KOPT-K1 (cell line): Measurements from ENCODE around the gene PTPRC.

Source experiments
- H3K27ac ChIP-seq: fragments of 200-600 bp; sonication (generic); 2 replicates; pipeline ENCODE4 v1.5.1; 2016; ENCODE audit warnings: antibody characterized with exemption, mild to moderate bottlenecking, low read depth, low read length; ENCODE audit not compliant: poor library complexity, severe bottlenecking
- H3K36me3 ChIP-seq: fragments of 200-600 bp; sonication (generic); 2 replicates; pipeline ENCODE4 v1.5.1; 2017; ENCODE audit warnings: antibody characterized with exemption, mild to moderate bottlenecking, low read length, moderate library complexity; ENCODE audit not compliant: insufficient read depth
- H3K9me3 ChIP-seq: fragments of 200-600 bp; sonication (generic); 2 replicates; pipeline ENCODE4 v1.5.1; 2017; ENCODE audit warnings: antibody characterized with exemption, low read length, mild to moderate bottlenecking; ENCODE audit not compliant: insufficient read depth, poor library complexity, severe bottlenecking

The PTPRC gene

GRCh38 chr1:198667186-198667585 lies 28.3 kb downstream of the PTPRC start:
- Histone ChIP-seq H3K27ac (peak overlapping the region; percentile 68), H3K9me3 (no peaks in the 10 kb centered on the region), H3K36me3 (peaks cover 11% of the 10 kb centered on the region)

DNA sequence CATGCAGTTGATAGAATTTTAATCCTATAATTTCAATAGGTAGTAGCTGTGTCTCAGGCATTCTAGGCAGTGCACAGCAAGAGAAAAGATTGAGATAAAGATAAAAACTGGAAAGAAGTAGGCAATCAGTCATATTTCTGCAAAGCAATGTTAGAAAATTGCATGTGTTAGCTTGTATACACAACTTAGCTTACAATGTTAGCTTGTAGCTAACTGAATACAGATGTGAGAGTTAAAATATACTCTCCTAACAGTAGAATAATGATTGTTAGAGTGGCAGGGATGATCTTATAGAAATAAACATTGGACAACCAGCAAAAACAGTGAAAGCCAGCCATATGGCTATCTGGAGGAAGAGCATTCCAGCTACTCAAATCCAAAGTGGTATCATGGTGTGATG lies 29.0 kb downstream of the PTPRC start:
- Histone ChIP-seq H3K9me3 (no peaks in the 10 kb centered on the region), H3K27ac (peak overlapping the region; percentile 68), H3K36me3 (peaks cover 8% of the 10 kb centered on the region)

GRCh38 chr1:198669023-198669698 lies 30.3 kb downstream of the PTPRC start:
- Histone ChIP-seq H3K36me3 (peaks cover 6% of the 10 kb centered on the region), H3K27ac (peak overlapping the region; percentile 68), H3K9me3 (no peaks in the 10 kb centered on the region)

GRCh38 chr1:198669771-198670170 lies 30.9 kb downstream of the PTPRC start:
- no peaks in the 10 kb centered on the region for H3K9me3 ChIP-seq
- peaks cover 6% of the 10 kb centered on the region for H3K36me3 ChIP-seq
- H3K27ac ChIP-seq, result peak overlapping the region; percentile 68

DNA sequence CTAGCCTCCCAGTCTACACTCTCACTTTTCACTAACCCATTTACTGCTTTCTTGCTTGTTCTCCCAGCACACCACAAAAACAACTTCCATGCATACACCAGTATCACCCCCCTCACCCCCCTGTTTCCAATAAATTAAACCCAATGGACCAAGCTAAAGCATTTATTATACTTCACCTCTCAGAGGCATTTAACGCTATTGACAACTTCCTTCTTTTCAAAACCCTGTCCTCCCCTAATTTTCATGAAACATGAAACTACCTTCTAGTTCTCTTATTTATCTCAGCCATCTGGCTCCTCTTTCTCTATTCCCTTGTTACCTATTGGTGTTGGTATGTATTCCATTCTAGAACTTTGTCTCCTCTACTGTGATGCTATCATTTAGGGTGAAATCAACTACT lies 32.3 kb downstream of the PTPRC start:
- H3K9me3 ChIP-seq, result no peaks in the 10 kb centered on the region
- peak overlapping the region; percentile 55 for H3K27ac ChIP-seq
- peaks cover 6% of the 10 kb centered on the region; the same call in 1 of the 2 replicates for H3K36me3 ChIP-seq

DNA sequence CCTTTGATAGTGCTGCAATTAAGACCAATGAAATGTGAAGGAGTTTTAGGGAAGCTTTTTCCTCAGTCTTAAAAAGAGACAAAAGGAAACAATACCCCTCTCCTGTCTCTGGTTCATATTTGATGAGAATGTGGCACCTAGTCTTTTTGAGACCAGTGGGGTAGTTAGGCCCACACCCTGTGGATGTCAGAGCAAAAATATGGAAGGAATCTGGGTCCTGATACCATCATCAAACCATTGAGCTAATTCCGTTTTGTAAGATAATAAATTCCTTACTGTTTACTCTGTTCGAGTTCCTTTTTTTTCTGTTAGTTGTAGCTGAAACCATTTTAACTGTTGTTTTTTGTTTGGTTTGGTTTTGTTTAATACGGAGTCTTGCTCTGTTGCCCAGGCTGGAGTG lies 33.3 kb downstream of the PTPRC start:
- Histone ChIP-seq H3K9me3 (no peaks in the 10 kb centered on the region), H3K36me3 (peaks cover 6% of the 10 kb centered on the region; the same call in 1 of the 2 replicates), H3K27ac (peak overlapping the region; percentile 55)

DNA sequence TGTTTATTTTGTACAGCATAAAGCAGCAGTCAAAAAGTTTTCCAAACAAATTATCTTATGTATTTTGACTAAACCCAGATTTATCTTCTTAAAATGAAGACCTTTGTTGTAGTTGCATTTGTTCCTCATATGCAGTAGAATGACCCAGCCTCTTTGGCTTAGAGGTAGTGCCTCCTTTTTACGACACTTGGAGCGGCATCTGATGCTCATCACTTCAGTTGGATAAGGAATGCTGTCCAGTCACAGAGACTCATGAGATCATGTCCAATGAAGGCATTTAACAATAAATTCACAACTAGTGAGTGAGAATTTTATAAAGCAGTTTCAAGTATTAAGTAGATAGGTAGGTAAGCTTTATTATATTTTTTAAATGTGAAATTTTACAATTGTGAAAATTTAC lies 35.2 kb downstream of the PTPRC start:
- Histone ChIP-seq H3K27ac (peak overlapping the region; percentile 55), H3K36me3 (peaks cover 6% of the 10 kb centered on the region; the same call in 1 of the 2 replicates), H3K9me3 (no peaks in the 10 kb centered on the region)

DNA sequence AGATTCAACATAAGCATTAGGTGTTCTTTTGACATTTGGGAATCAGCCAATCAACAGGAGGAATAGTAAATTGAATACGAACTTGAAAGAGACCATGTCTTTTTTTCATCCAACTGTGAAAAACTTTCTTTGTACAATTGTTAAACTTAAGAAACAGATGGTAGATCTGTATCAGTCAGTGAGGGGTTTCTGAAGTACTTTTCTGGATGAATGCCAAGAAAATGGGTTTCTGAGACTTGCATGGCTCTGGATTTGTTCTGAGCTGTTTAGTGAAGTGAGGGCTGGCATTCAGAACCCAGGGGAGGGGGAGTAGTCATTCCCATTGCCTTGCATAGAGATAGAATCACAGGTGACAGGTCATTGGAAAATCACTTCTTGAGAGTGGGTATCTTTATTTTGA lies 37.4 kb downstream of the PTPRC start:
- H3K27ac ChIP-seq, result peak overlapping the region; percentile 76
- peaks cover 14% of the 10 kb centered on the region for H3K36me3 ChIP-seq
- no peaks in the 10 kb centered on the region for H3K9me3 ChIP-seq

DNA sequence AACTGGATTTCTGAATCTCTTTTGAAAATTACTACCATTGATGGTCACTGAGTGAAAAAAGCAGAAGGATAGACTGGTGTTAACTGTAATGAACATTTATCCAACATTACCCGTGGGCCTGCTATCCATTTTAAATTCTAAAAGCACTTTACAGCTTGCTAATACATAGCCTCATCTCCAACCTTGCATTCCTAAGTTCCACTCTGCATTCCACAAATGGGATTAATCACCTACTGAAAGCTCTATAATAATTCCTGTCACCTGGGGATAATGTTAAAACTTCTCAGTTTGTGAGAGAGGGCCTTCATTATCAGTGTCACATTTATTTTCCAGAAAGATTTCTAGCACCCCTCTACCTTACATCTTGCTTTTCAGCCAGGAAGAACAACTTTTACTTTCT lies 38.2 kb downstream of the PTPRC start:
- H3K36me3 ChIP-seq, result peaks cover 14% of the 10 kb centered on the region
- H3K27ac ChIP-seq, result peak overlapping the region; percentile 76
- H3K9me3 ChIP-seq, result no peaks in the 10 kb centered on the region

- Histone ChIP-seq H3K27ac (peak overlapping the region; percentile 76), H3K9me3 (no peaks in the 10 kb centered on the region), H3K36me3 (peaks cover 14% of the 10 kb centered on the region)
These were observed 39.0 kb downstream of the PTPRC start for GRCh38 chr1:198677871-198678270.

- peaks cover 14% of the 10 kb centered on the region for H3K36me3 ChIP-seq
- peak overlapping the region; percentile 76 for H3K27ac ChIP-seq
- H3K9me3 ChIP-seq, result no peaks in the 10 kb centered on the region
These were observed 39.5 kb downstream of the PTPRC start for GRCh38 chr1:198678301-198678836.

DNA sequence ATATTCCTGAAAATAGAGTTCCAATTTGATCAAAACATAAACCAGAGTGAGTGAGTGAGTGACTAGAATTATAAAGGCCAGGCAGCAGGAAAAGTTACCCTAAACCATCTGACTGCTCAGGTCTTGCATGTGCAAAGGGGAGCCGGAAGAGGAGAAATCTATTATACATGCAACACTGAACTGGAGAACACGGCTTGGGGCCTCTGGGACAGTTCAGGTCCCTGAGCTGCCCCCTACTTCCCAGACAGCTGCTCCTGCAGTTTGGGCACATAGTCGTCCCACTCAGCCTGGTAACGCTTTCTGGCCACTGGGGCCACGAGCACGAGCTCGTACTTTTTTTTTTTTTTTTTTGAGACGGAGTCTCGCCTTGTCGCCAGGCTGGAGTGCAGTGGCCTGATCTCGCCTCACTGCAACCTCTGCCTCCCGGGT lies 40.1 kb downstream of the PTPRC start:
- peak overlapping the region; percentile 76 for H3K27ac ChIP-seq
- peaks cover 14% of the 10 kb centered on the region for H3K36me3 ChIP-seq

GRCh38 chr1:198679535-198680173 lies 40.8 kb downstream of the PTPRC start:
- no peaks in the 10 kb centered on the region for H3K9me3 ChIP-seq
- peaks cover 14% of the 10 kb centered on the region for H3K36me3 ChIP-seq
- H3K27ac ChIP-seq, result peak overlapping the region; percentile 91

More for the DNA sequence above, 40.1 kb downstream of the PTPRC start:
- no peaks in the 10 kb centered on the region for H3K9me3 ChIP-seq

DNA sequence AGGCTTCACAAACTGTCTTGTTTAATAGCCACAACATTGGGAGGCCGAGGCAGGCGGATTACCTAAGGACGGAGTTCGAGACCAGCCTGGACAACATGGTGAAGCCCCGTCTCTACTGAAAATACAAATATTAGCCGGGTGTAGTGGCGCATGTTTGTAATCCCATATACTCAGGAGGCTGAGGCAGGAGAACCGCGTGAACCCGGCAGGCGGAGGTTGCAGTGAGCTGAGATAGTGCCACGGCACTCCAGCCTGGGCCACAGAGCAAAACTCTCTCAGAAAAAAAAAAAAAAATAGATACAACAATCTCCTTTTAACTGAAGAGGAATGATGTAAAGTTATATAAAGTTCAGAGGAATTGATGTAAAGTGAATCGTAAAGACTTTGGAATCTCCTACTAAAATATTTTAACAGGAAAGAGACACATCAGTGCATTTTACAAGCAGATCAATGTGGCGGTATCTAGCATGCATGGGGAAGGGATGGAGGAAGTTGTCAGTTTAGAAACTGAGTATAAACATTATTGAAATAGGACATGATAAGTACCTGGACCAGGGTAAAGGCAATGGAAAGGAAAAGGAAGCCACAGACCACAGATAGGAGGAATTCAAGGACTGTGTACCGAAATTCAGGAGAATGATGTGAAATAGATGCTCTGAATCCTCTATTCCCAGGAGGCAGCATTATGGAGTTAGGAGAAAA lies 41.5 kb downstream of the PTPRC start:
- Histone ChIP-seq H3K36me3 (peaks cover 13% of the 10 kb centered on the region), H3K27ac (peak overlapping the region; percentile 91), H3K9me3 (no peaks in the 10 kb centered on the region)

DNA sequence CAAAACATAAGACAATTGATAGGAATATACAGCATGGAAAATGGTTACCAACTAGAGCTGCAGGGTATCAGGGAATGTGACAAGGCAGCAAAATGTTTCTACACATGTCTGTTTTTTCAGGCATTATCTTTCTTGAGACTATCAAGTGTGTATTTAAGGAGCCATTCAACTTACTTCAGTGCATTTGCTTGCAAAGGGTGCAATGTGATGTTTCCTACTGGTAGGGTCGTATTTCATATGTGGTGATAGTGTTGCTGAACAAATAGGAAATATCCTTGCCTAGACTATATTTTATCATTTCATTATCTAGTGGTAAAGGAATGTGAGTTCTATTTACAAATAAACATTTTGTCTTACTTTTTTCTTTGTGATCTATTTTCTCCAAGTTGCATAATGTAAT lies 42.4 kb downstream of the PTPRC start:
- no peaks in the 10 kb centered on the region for H3K9me3 ChIP-seq
- H3K27ac ChIP-seq, result peak overlapping the region; percentile 91
- H3K36me3 ChIP-seq, result peaks cover 8% of the 10 kb centered on the region
